ENCODE measurements around the gene TMPRSS15. TPM values are rescaled to one million over a fixed set of nuclear protein-coding genes. Genes with fewer than 3 reads are reported as not detected.

The TMPRSS15 gene
- total and polyA plus RNA-seq, 9 of the 15 experiments (the other 6 are each of a cell fraction or from before 2014, with no cell fraction given), result 0.03 to 0.11 (median 0.04) TPM; not detected in 4

DNA sequence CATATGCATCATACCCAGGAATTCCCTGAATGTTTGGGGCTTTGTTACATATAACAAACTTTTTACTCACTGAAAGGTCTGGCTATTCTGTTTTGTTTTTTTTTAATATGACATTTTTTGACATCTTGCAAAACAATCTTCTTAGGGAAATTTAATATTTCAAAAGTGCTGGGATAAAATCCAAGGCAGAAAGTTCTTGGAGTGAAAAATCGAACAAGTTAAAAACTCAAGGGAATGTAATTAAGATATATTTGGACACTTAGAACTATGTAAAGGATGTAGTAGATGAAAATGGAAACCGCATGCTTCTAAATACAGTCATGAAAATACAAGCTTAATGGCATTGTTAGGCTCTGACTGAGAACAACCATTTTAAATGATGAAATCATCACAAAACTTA, 150.4 kb downstream of the TMPRSS15 start:
- H3K36me3 ChIP-seq (ENCODE audit: control insufficient read depth, insufficient read depth, low read length), result no peaks in the 10 kb centered on the region
- DNase-seq (ENCODE audit: extremely low read depth in 1 of 4, low spot score in 3 of 4) (no peak), ATAC-seq (no peak), FAIRE-seq (no peak)
- H3K27ac ChIP-seq (ENCODE audit: extremely low read depth, low read depth, low read length), result no peak overlapping the region
- no peaks in the 10 kb centered on the region for H3K79me2 ChIP-seq (ENCODE audit: control insufficient read depth, insufficient read depth, low read length)
- H4K20me1 ChIP-seq (replicated peaks; ENCODE audit: control insufficient read depth, insufficient read depth, low read length), result no peaks in the 10 kb centered on the region
- peaks cover 2% of the 10 kb centered on the region; the same call in 1 of the 2 replicates for H3K9me3 ChIP-seq (replicated peaks; ENCODE audit: control insufficient read depth, insufficient read depth, low read depth, low read length)
- H3K9ac ChIP-seq (ENCODE audit: insufficient read depth in 1 of 2, low read depth in 2 of 2, low read length in 2 of 2), result no peak overlapping the region
- in situ Hi-C loops (cut with MboI), result no loop called here
- no peak overlapping the region for H2AFZ ChIP-seq (ENCODE audit: low read depth, low read length)
- ChIA-PET POLR2A (no interaction called here), CTCF (ENCODE audit: low intra/inter-chr PET ratio) (no interaction called here)
- H3K4me2 ChIP-seq (ENCODE audit: insufficient read depth, low read length), result no peak overlapping the region
- H3K4me1 ChIP-seq (replicated peaks in 1 of 2; ENCODE audit: control insufficient read depth in 2 of 2, insufficient read depth in 2 of 2, low read length in 2 of 2), result no peaks in the 10 kb centered on the region
- no peaks in the 10 kb centered on the region for H3K27me3 ChIP-seq (ENCODE audit: control insufficient read depth in 2 of 2, insufficient read depth in 2 of 2, low read length in 2 of 2)
- TF ChIP-seq TEAD1 (CRISPR knock-in tag; IDR thresholded peaks at IDR 0.05), result no peak
- no peak for TF ChIP-seq ZNF644 (tag; IDR thresholded peaks at IDR 0.05; ENCODE audit: low read depth)
- TF ChIP-seq, protein P1, sequence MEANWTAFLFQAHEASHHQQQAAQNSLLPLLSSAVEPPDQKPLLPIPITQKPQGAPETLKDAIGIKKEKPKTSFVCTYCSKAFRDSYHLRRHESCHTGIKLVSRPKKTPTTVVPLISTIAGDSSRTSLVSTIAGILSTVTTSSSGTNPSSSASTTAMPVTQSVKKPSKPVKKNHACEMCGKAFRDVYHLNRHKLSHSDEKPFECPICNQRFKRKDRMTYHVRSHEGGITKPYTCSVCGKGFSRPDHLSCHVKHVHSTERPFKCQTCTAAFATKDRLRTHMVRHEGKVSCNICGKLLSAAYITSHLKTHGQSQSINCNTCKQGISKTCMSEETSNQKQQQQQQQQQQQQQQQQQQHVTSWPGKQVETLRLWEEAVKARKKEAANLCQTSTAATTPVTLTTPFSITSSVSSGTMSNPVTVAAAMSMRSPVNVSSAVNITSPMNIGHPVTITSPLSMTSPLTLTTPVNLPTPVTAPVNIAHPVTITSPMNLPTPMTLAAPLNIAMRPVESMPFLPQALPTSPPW (CRISPR knock-in tag; IDR thresholded peaks at IDR 0.05), result no peak
- TF ChIP-seq, protein P2, sequence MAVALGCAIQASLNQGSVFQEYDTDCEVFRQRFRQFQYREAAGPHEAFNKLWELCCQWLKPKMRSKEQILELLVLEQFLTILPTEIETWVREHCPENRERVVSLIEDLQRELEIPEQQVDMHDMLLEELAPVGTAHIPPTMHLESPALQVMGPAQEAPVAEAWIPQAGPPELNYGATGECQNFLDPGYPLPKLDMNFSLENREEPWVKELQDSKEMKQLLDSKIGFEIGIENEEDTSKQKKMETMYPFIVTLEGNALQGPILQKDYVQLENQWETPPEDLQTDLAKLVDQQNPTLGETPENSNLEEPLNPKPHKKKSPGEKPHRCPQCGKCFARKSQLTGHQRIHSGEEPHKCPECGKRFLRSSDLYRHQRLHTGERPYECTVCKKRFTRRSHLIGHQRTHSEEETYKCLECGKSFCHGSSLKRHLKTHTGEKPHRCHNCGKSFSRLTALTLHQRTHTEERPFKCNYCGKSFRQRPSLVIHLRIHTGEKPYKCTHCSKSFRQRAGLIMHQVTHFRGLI (CRISPR knock-in tag; IDR thresholded peaks at IDR 0.05), result no peak
- no peak for TF ChIP-seq MTA2 (IDR thresholded peaks at IDR 0.05; ENCODE audit: low read depth)
- TF ChIP-seq RBM22 (IDR thresholded peaks at IDR 0.05; ENCODE audit: low read depth, low read length, poor library complexity, severe bottlenecking), result no peak
- TF ChIP-seq ZNF717 (CRISPR knock-in tag; IDR thresholded peaks at IDR 0.05), result no peak
- no peak for TF ChIP-seq CBX2 (IDR thresholded peaks at IDR 0.05; ENCODE audit: insufficient read depth, low read length, poor library complexity, severe bottlenecking)
- TF ChIP-seq ZNF583 (CRISPR knock-in tag; IDR thresholded peaks at IDR 0.05), result no peak
- no peak for TF ChIP-seq RUNX1 (IDR thresholded peaks at IDR 0.05; ENCODE audit: low read depth)
- TF ChIP-seq, protein P3, sequence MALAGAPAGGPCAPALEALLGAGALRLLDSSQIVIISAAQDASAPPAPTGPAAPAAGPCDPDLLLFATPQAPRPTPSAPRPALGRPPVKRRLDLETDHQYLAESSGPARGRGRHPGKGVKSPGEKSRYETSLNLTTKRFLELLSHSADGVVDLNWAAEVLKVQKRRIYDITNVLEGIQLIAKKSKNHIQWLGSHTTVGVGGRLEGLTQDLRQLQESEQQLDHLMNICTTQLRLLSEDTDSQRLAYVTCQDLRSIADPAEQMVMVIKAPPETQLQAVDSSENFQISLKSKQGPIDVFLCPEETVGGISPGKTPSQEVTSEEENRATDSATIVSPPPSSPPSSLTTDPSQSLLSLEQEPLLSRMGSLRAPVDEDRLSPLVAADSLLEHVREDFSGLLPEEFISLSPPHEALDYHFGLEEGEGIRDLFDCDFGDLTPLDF (CRISPR knock-in tag; IDR thresholded peaks at IDR 0.05), result no peak
- TF ChIP-seq ZNF140 (CRISPR knock-in tag; IDR thresholded peaks at IDR 0.05), result no peak
- TF ChIP-seq BRF1 (IDR thresholded peaks at IDR 0.05; ENCODE audit: borderline replicate concordance, extremely low read depth, insufficient read length), result no peak
- TF ChIP-seq TBL1XR1 (IDR thresholded peaks at IDR 0.05; ENCODE audit: low read length in 2 of 2), result no peak
- no peak for TF ChIP-seq ZNF57 (CRISPR knock-in tag; IDR thresholded peaks at IDR 0.05)
- no peak for TF ChIP-seq FOXA3 (CRISPR knock-in tag; conservative IDR thresholded peaks at IDR 0.05 in 1 of 2, IDR thresholded peaks at IDR 0.05 in 1 of 2)
- TF ChIP-seq SMARCA4 (IDR thresholded peaks at IDR 0.05), result no peak
- TF ChIP-seq, protein P4, sequence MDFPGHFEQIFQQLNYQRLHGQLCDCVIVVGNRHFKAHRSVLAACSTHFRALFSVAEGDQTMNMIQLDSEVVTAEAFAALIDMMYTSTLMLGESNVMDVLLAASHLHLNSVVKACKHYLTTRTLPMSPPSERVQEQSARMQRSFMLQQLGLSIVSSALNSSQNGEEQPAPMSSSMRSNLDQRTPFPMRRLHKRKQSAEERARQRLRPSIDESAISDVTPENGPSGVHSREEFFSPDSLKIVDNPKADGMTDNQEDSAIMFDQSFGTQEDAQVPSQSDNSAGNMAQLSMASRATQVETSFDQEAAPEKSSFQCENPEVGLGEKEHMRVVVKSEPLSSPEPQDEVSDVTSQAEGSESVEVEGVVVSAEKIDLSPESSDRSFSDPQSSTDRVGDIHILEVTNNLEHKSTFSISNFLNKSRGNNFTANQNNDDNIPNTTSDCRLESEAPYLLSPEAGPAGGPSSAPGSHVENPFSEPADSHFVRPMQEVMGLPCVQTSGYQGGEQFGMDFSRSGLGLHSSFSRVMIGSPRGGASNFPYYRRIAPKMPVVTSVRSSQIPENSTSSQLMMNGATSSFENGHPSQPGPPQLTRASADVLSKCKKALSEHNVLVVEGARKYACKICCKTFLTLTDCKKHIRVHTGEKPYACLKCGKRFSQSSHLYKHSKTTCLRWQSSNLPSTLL (IDR thresholded peaks at IDR 0.05), result no peak
- no peak for TF ChIP-seq ZNF134 (CRISPR knock-in tag; conservative IDR thresholded peaks at IDR 0.05)
- H3K9me1 ChIP-seq (ENCODE audit: control insufficient read depth, insufficient read depth, low read length), result no peaks in the 10 kb centered on the region
- BruUV-seq (replicated peaks), result no TSS peak
- intact Hi-C loops (cut with micrococcal nuclease), result no loop called here
- WGBS (ENCODE audit: insufficient coverage, low coverage, missing lambda C conversion rate), result 3% methylated on average over 2 of the region's 2 CpGs
- H3K4me3 ChIP-seq, result no peak overlapping the region

All from K562 (cell line).